Tibial nerve (tissue), 3 donors: ENCODE measurements around the gene UNC45A.

ENCODE experiments used
- CTCF ChIP-seq, 5 experiments: fragments of 200-600 bp in 3 of 5; fragments of 450-650 bp in 2 of 5; sonication (generic) in 3 of 5; IDR thresholded peaks; one replicate each; pipeline ENCODE4 v1.5.1; 2016 to 2019; ENCODE audit warnings: antibody characterized with exemption in 5 of 5, mild to moderate bottlenecking in 3 of 5, moderate library complexity in 2 of 5
- POLR2A ChIP-seq, 2 donors: fragments of 450-650 bp; IDR thresholded peaks; one replicate each; pipeline ENCODE4 v1.6.1; 2017; ENCODE audit warnings: antibody characterized with exemption in 2 of 2, mild to moderate bottlenecking in 2 of 2, moderate library complexity in 2 of 2

- TF ChIP-seq POLR2A (IDR thresholded peaks at IDR 0.05) (no peak), CTCF (IDR thresholded peaks at IDR 0.05) (no peak)
Observed at GRCh38 chr15:90892498-90893174, 42.4 kb upstream of the UNC45A start.
